ENCODE measurements around the gene MAP4K4. TPM values are rescaled to one million over a fixed set of nuclear protein-coding genes. Genes with fewer than 3 reads are reported as not detected.

MAP4K4 gene
- total and polyA plus RNA-seq, 2 donors: 22.4 to 30.9 TPM

- no peak for DNase-seq (ENCODE audit: low read depth in 6 of 9, low spot score in 9 of 9)
- Histone ChIP-seq H3K9me3 (ENCODE audit: control insufficient read depth in 2 of 2, insufficient read depth in 1 of 2, low read length in 1 of 2) (no peaks in the 10 kb centered on the region), H3K36me3 (ENCODE audit: control insufficient read depth in 2 of 2, insufficient read depth in 2 of 2, low read length in 1 of 2) (no peaks in the 10 kb centered on the region), H3K27me3 (ENCODE audit: control insufficient read depth in 2 of 2, insufficient read depth in 1 of 2, low read length in 1 of 2) (no peaks in the 10 kb centered on the region), H3K4me1 (ENCODE audit: control insufficient read depth in 2 of 2, insufficient read depth in 2 of 2, low read length in 2 of 2) (peaks cover 30 to 44% of the 10 kb centered on the region in 2 donors), H3K27ac (ENCODE audit: low read depth in 1 of 2, low read length in 1 of 2) (no peak overlapping the region), H3K4me3 (ENCODE audit: low read length in 2 of 2) (no peak overlapping the region)
- 28% methylated on average over 3 of the region's 3 CpGs for WGBS
Measured at GRCh38 chr2:101714118-101714517, 16.6 kb downstream of the MAP4K4 start.

GRCh38 chr2:101717071-101717845 lies 19.8 kb downstream of the MAP4K4 start:
- peak in 4 of 9 donors; percentile 50 to 84 (median 59) for DNase-seq (ENCODE audit: low read depth in 6 of 9, low spot score in 9 of 9)
- Histone ChIP-seq H3K27me3 (ENCODE audit: control insufficient read depth in 2 of 2, insufficient read depth in 1 of 2, low read length in 1 of 2) (no peaks in the 10 kb centered on the region), H3K4me3 (ENCODE audit: low read length in 2 of 2) (no peak overlapping the region), H3K9me3 (ENCODE audit: control insufficient read depth in 2 of 2, insufficient read depth in 1 of 2, low read length in 1 of 2) (no peaks in the 10 kb centered on the region), H3K27ac (ENCODE audit: low read depth in 1 of 2, low read length in 1 of 2) (peak overlapping the region; percentile 69 to 81), H3K4me1 (ENCODE audit: control insufficient read depth in 2 of 2, insufficient read depth in 2 of 2, low read length in 2 of 2) (peaks cover 33 to 44% of the 10 kb centered on the region in 2 donors), H3K36me3 (ENCODE audit: control insufficient read depth in 2 of 2, insufficient read depth in 2 of 2, low read length in 1 of 2) (no peaks in the 10 kb centered on the region)
- WGBS: 53% methylated on average over 9 of the region's 9 CpGs

GRCh38 chr2:101718479-101718878 lies 21.0 kb downstream of the MAP4K4 start:
- Histone ChIP-seq H3K27ac (ENCODE audit: low read depth in 1 of 2, low read length in 1 of 2) (peak overlapping the region; percentile 78 to 89), H3K4me1 (ENCODE audit: control insufficient read depth in 2 of 2, insufficient read depth in 2 of 2, low read length in 2 of 2) (peaks cover 31 to 44% of the 10 kb centered on the region in 2 donors), H3K4me3 (ENCODE audit: low read length in 2 of 2) (no peak overlapping the region), H3K27me3 (ENCODE audit: control insufficient read depth in 2 of 2, insufficient read depth in 1 of 2, low read length in 1 of 2) (no peaks in the 10 kb centered on the region), H3K9me3 (ENCODE audit: control insufficient read depth in 2 of 2, insufficient read depth in 1 of 2, low read length in 1 of 2) (no peaks in the 10 kb centered on the region), H3K36me3 (ENCODE audit: control insufficient read depth in 2 of 2, insufficient read depth in 2 of 2, low read length in 1 of 2) (no peaks in the 10 kb centered on the region)
- WGBS: 18% methylated on average over 1 of the region's 1 CpG
- no peak for DNase-seq (ENCODE audit: low read depth in 6 of 9, low spot score in 9 of 9)

- peak in 4 of 9 donors; percentile 49 to 82 (median 58) for DNase-seq (ENCODE audit: low read depth in 6 of 9, low spot score in 9 of 9)
- 100% methylated on average over 1 of the region's 1 CpG for WGBS
- no peak overlapping the region for H3K4me3 ChIP-seq (ENCODE audit: low read length in 2 of 2)
- H3K4me1 ChIP-seq (ENCODE audit: control insufficient read depth in 2 of 2, insufficient read depth in 2 of 2, low read length in 2 of 2): peaks cover 31 to 44% of the 10 kb centered on the region in 2 donors
- H3K9me3 ChIP-seq (ENCODE audit: control insufficient read depth in 2 of 2, insufficient read depth in 1 of 2, low read length in 1 of 2): no peaks in the 10 kb centered on the region
- H3K27ac ChIP-seq (ENCODE audit: low read depth in 1 of 2, low read length in 1 of 2): peak overlapping the region; percentile 78 to 89
- no peaks in the 10 kb centered on the region for H3K27me3 ChIP-seq (ENCODE audit: control insufficient read depth in 2 of 2, insufficient read depth in 1 of 2, low read length in 1 of 2)
- H3K36me3 ChIP-seq (ENCODE audit: control insufficient read depth in 2 of 2, insufficient read depth in 2 of 2, low read length in 1 of 2): no peaks in the 10 kb centered on the region
Measured at GRCh38 chr2:101718993-101719571, 21.6 kb downstream of the MAP4K4 start.

GRCh38 chr2:101720732-101721131 lies 23.2 kb downstream of the MAP4K4 start:
- no peak for DNase-seq (ENCODE audit: low read depth in 6 of 9, low spot score in 9 of 9)
- H3K27ac ChIP-seq (ENCODE audit: low read depth in 1 of 2, low read length in 1 of 2): no peak overlapping the region
- no peaks in the 10 kb centered on the region for H3K9me3 ChIP-seq (ENCODE audit: control insufficient read depth in 2 of 2, insufficient read depth in 1 of 2, low read length in 1 of 2)
- no peak overlapping the region for H3K4me3 ChIP-seq (ENCODE audit: low read length in 2 of 2)
- H3K27me3 ChIP-seq (ENCODE audit: control insufficient read depth in 2 of 2, insufficient read depth in 1 of 2, low read length in 1 of 2): no peaks in the 10 kb centered on the region
- peaks cover 25 to 39% of the 10 kb centered on the region in 2 donors for H3K4me1 ChIP-seq (ENCODE audit: control insufficient read depth in 2 of 2, insufficient read depth in 2 of 2, low read length in 2 of 2)
- 96% methylated on average over 1 of the region's 1 CpG for WGBS
- H3K36me3 ChIP-seq (ENCODE audit: control insufficient read depth in 2 of 2, insufficient read depth in 2 of 2, low read length in 1 of 2): no peaks in the 10 kb centered on the region

GRCh38 chr2:101722864-101723263 lies 25.4 kb downstream of the MAP4K4 start:
- WGBS: 96% methylated on average over 4 of the region's 4 CpGs
- no peak overlapping the region for H3K4me3 ChIP-seq (ENCODE audit: low read length in 2 of 2)

GRCh38 chr2:101723371-101724124 lies 26.0 kb downstream of the MAP4K4 start:
- no peaks in the 10 kb centered on the region for H3K9me3 ChIP-seq (ENCODE audit: control insufficient read depth in 2 of 2, insufficient read depth in 1 of 2, low read length in 1 of 2)
- no peaks in the 10 kb centered on the region for H3K27me3 ChIP-seq (ENCODE audit: control insufficient read depth in 2 of 2, insufficient read depth in 1 of 2, low read length in 1 of 2)
- H3K27ac ChIP-seq (ENCODE audit: low read depth in 1 of 2, low read length in 1 of 2): peak overlapping the region in 1 of 2 donors; percentile 20
- WGBS: 97% methylated on average over 4 of the region's 4 CpGs
- no peak overlapping the region for H3K4me3 ChIP-seq (ENCODE audit: low read length in 2 of 2)
- no peak for DNase-seq (ENCODE audit: low read depth in 6 of 9, low spot score in 9 of 9)
- peaks cover 10 to 21% of the 10 kb centered on the region in 2 donors for H3K4me1 ChIP-seq (ENCODE audit: control insufficient read depth in 2 of 2, insufficient read depth in 2 of 2, low read length in 2 of 2)
- no peaks in the 10 kb centered on the region for H3K36me3 ChIP-seq (ENCODE audit: control insufficient read depth in 2 of 2, insufficient read depth in 2 of 2, low read length in 1 of 2)

More at GRCh38 chr2:101722864-101723263, 25.4 kb downstream of the MAP4K4 start:
- Histone ChIP-seq H3K36me3 (ENCODE audit: control insufficient read depth in 2 of 2, insufficient read depth in 2 of 2, low read length in 1 of 2) (no peaks in the 10 kb centered on the region), H3K9me3 (ENCODE audit: control insufficient read depth in 2 of 2, insufficient read depth in 1 of 2, low read length in 1 of 2) (no peaks in the 10 kb centered on the region), H3K4me1 (ENCODE audit: control insufficient read depth in 2 of 2, insufficient read depth in 2 of 2, low read length in 2 of 2) (peaks cover 11 to 19% of the 10 kb centered on the region in 2 donors), H3K27me3 (ENCODE audit: control insufficient read depth in 2 of 2, insufficient read depth in 1 of 2, low read length in 1 of 2) (no peaks in the 10 kb centered on the region), H3K27ac (ENCODE audit: low read depth in 1 of 2, low read length in 1 of 2) (no peak overlapping the region)
- no peak for DNase-seq (ENCODE audit: low read depth in 6 of 9, low spot score in 9 of 9)

- H3K4me3 ChIP-seq (ENCODE audit: low read length in 2 of 2): no peak overlapping the region
Measured at GRCh38 chr2:101724125-101724474, 26.6 kb downstream of the MAP4K4 start.

GRCh38 chr2:101725038-101725437 lies 27.5 kb downstream of the MAP4K4 start:
- no peak for DNase-seq (ENCODE audit: low read depth in 6 of 9, low spot score in 9 of 9)
- no peaks in the 10 kb centered on the region for H3K27me3 ChIP-seq (ENCODE audit: control insufficient read depth in 2 of 2, insufficient read depth in 1 of 2, low read length in 1 of 2)
- no peaks in the 10 kb centered on the region for H3K9me3 ChIP-seq (ENCODE audit: control insufficient read depth in 2 of 2, insufficient read depth in 1 of 2, low read length in 1 of 2)
- no peak overlapping the region for H3K27ac ChIP-seq (ENCODE audit: low read depth in 1 of 2, low read length in 1 of 2)
- peaks cover 2 to 12% of the 10 kb centered on the region in 2 donors for H3K4me1 ChIP-seq (ENCODE audit: control insufficient read depth in 2 of 2, insufficient read depth in 2 of 2, low read length in 2 of 2)
- H3K36me3 ChIP-seq (ENCODE audit: control insufficient read depth in 2 of 2, insufficient read depth in 2 of 2, low read length in 1 of 2): no peaks in the 10 kb centered on the region
- 96% methylated on average over 3 of the region's 3 CpGs for WGBS
- no peak overlapping the region for H3K4me3 ChIP-seq (ENCODE audit: low read length in 2 of 2)

More at GRCh38 chr2:101724125-101724474, 26.6 kb downstream of the MAP4K4 start:
- H3K36me3 ChIP-seq (ENCODE audit: control insufficient read depth in 2 of 2, insufficient read depth in 2 of 2, low read length in 1 of 2): no peaks in the 10 kb centered on the region
- H3K27me3 ChIP-seq (ENCODE audit: control insufficient read depth in 2 of 2, insufficient read depth in 1 of 2, low read length in 1 of 2): no peaks in the 10 kb centered on the region
- WGBS: 93% methylated on average over 3 of the region's 3 CpGs
- H3K9me3 ChIP-seq (ENCODE audit: control insufficient read depth in 2 of 2, insufficient read depth in 1 of 2, low read length in 1 of 2): no peaks in the 10 kb centered on the region
- DNase-seq (ENCODE audit: low read depth in 6 of 9, low spot score in 9 of 9): no peak
- no peak overlapping the region for H3K27ac ChIP-seq (ENCODE audit: low read depth in 1 of 2, low read length in 1 of 2)
- peaks cover 5 to 16% of the 10 kb centered on the region in 2 donors for H3K4me1 ChIP-seq (ENCODE audit: control insufficient read depth in 2 of 2, insufficient read depth in 2 of 2, low read length in 2 of 2)
